SK-N-SH (cell line): Measurements from ENCODE around the gene JMJD7. TPM values are rescaled to one million over a fixed set of nuclear protein-coding genes. Genes with fewer than 3 reads are reported as not detected.

Experiments used
- CTCF ChIA-PET: fragments of 300-600, 350-600 bp; formaldehyde crosslinking; extraction: SDS; loops from one replicate; lab custom pipeline; 2021; lab: Yijun Ruan, JAX
- POLR2A ChIA-PET: fragments of 350-600 bp; sonication (Branson Sonifier 250); formaldehyde crosslinking; extraction: SDS; loops from one replicate; lab custom pipeline; 2020; ENCODE audit warnings: antibody characterized with exemption, inconsistent platforms; lab: Yijun Ruan, JAX
- DNase-seq: peaks from one replicate; pipeline ENCODE4 v3.0.0; 2012
- H2AFZ ChIP-seq: fragments of 200-600 bp; sonication (generic); 2 replicates; pipeline ENCODE4 v1.8.1; 2016; ENCODE audit warnings: antibody characterized with exemption, mild to moderate bottlenecking, low read depth
- H3F3A ChIP-seq: fragments of 200-600 bp; sonication (generic); replicated peaks from 2 replicates; pipeline ENCODE3; 2016; ENCODE audit warnings: antibody characterized with exemption, mild to moderate bottlenecking; ENCODE audit not compliant: insufficient read depth
- H3K27ac ChIP-seq, 2 experiments: fragments of 200-500 bp in 1 of 2; fragments of 200-600 bp in 1 of 2; sonication (Bioruptor generic) in 1 of 2; sonication (generic), shearing (Covaris generic) in 1 of 2; 2 replicates each; pipeline versions ENCODE4 v1.5.1 to v1.6.1; 2014 to 2016; ENCODE audit warnings: low read depth in 2 of 2, inconsistent platforms in 1 of 2, low read length in 1 of 2, mild to moderate bottlenecking in 1 of 2, mixed read lengths in 1 of 2
- H3K27me3 ChIP-seq: fragments of 200-600 bp; sonication (generic), shearing (Covaris generic); 2 replicates; pipeline ENCODE4 v1.6.1; 2016; ENCODE audit warnings: mixed run types; ENCODE audit not compliant: insufficient read depth
- H3K36me3 ChIP-seq, 2 experiments: fragments of 200-500 bp in 1 of 2; fragments of 200-600 bp in 1 of 2; sonication (Bioruptor generic) in 1 of 2; sonication (generic) in 1 of 2; replicated peaks in 1 of 2; 2 replicates each; pipeline versions ENCODE3 to v1.5.1; 2014 to 2016; ENCODE audit warnings: low read length in 1 of 2, mild to moderate bottlenecking in 1 of 2; ENCODE audit not compliant: insufficient read depth in 2 of 2, control insufficient read depth in 1 of 2
- H3K4me1 ChIP-seq, 2 experiments: fragments of 200-500 bp in 1 of 2; fragments of 200-600 bp in 1 of 2; sonication (Bioruptor generic) in 1 of 2; sonication (generic), shearing (Covaris generic) in 1 of 2; 2 replicates each; pipeline versions ENCODE4 v1.5.1 to v1.6.1; 2014 to 2016; ENCODE audit warnings: low read depth in 1 of 2, low read length in 1 of 2, mixed run types in 1 of 2; ENCODE audit not compliant: insufficient read depth in 2 of 2, control insufficient read depth in 1 of 2
- H3K4me2 ChIP-seq: fragments of 200-600 bp; sonication (generic), shearing (Covaris generic); 2 replicates; pipeline ENCODE4 v1.6.1; 2017; ENCODE audit warnings: mixed run types
- H3K4me3 ChIP-seq, 2 experiments: fragments of 200-500 bp in 1 of 2; fragments of 200-600 bp in 1 of 2; sonication (Bioruptor generic) in 1 of 2; sonication (generic), shearing (Covaris generic) in 1 of 2; 2 replicates each; pipeline versions ENCODE4 v1.5.1 to v1.8.1; 2014 to 2016; ENCODE audit warnings: low read depth in 2 of 2, inconsistent platforms in 1 of 2, low read length in 1 of 2, mild to moderate bottlenecking in 1 of 2, mixed read lengths in 1 of 2, moderate library complexity in 1 of 2
- H3K79me2 ChIP-seq: fragments of 200-600 bp; sonication (generic); 2 replicates; pipeline ENCODE4 v1.8.1; 2017; ENCODE audit warnings: mild to moderate bottlenecking; ENCODE audit not compliant: insufficient read depth
- H3K9ac ChIP-seq: fragments of 200-600 bp; sonication (generic); 2 replicates; pipeline ENCODE4 v1.6.1; 2017; ENCODE audit warnings: mixed run types
- H3K9me2 ChIP-seq: fragments of 200-600 bp; sonication (generic); 2 replicates; pipeline ENCODE4 v1.6.1; 2017; ENCODE audit warnings: mixed run types
- H3K9me3 ChIP-seq: fragments of 200-600 bp; sonication (generic); 2 replicates; pipeline ENCODE4 v1.6.1; 2017; ENCODE audit warnings: mixed run types, mild to moderate bottlenecking, moderate library complexity
- H4K20me1 ChIP-seq: fragments of 200-600 bp; sonication (generic); 2 replicates; pipeline ENCODE4 v1.6.1; 2017; ENCODE audit warnings: mild to moderate bottlenecking, mixed run types; ENCODE audit not compliant: insufficient read depth
- CHD2 ChIP-seq: fragments of 150-350 bp; IDR thresholded peaks from 2 replicates; pipeline ENCODE4 v1.6.1; 2018; ENCODE audit warnings: low read length; ENCODE audit not compliant: partially characterized antibody
- CTCF ChIP-seq: fragments of 200-600 bp; sonication (generic); IDR thresholded peaks from 2 replicates; pipeline ENCODE4 v1.6.1; 2017; ENCODE audit warnings: antibody characterized with exemption, mild to moderate bottlenecking, moderate library complexity
- ELF1 ChIP-seq: IDR thresholded peaks from 2 replicates; pipeline ENCODE4 v1.4.0; 2012
- EZH2phosphoT487 ChIP-seq: fragments of 200-600 bp; sonication (generic); IDR thresholded peaks from 2 replicates; pipeline ENCODE4 v1.6.1; 2017; ENCODE audit warnings: low read depth, mixed run types, mild to moderate bottlenecking, antibody characterized with exemption, moderate library complexity, borderline replicate concordance
- GABPA ChIP-seq: IDR thresholded peaks from 2 replicates; pipeline ENCODE4 v1.4.0; 2012; ENCODE audit warnings: low read depth, mild to moderate bottlenecking
- GATA2 ChIP-seq: sonication (generic); formaldehyde crosslinking; IDR thresholded peaks from 2 replicates; pipeline ENCODE4 v1.5.0; 2020; ENCODE audit warnings: mild to moderate bottlenecking, missing genetic modification reagents
- MXI1 ChIP-seq: IDR thresholded peaks from 2 replicates; pipeline ENCODE4 v1.6.1; 2012; ENCODE audit warnings: mild to moderate bottlenecking, low read depth, low read length, improper control_type of control experiment
- NRF1 ChIP-seq: IDR thresholded peaks from 2 replicates; pipeline ENCODE4 v1.6.1; 2012; ENCODE audit warnings: low read depth, mild to moderate bottlenecking, low read length
- PBX3 ChIP-seq: IDR thresholded peaks from 2 replicates; pipeline ENCODE4; 2012
- RAD21 ChIP-seq: IDR thresholded peaks from 2 replicates; pipeline ENCODE4 v1.6.1; 2012; ENCODE audit warnings: mild to moderate bottlenecking, low read length
- RFX5 ChIP-seq: IDR thresholded peaks from 2 replicates; pipeline ENCODE4 v1.6.1; 2012; ENCODE audit warnings: mild to moderate bottlenecking, improper control_type of control experiment, low read length
- TAF1 ChIP-seq: IDR thresholded peaks from 2 replicates; pipeline ENCODE4 v1.6.1; 2012; ENCODE audit warnings: low read depth, mild to moderate bottlenecking, low read length, moderate library complexity, borderline replicate concordance
- TEAD4 ChIP-seq: IDR thresholded peaks from 2 replicates; pipeline ENCODE4 v1.4.0; 2012; ENCODE audit warnings: mild to moderate bottlenecking, borderline replicate concordance; ENCODE audit not compliant: insufficient read depth
- USF2 ChIP-seq: fragments of 150-350 bp; IDR thresholded peaks from 2 replicates; pipeline ENCODE4 v1.6.1; 2017; ENCODE audit warnings: antibody characterized with exemption, low read length, low read depth, borderline replicate concordance
- ZBTB33 ChIP-seq: IDR thresholded peaks from 2 replicates; pipeline ENCODE4 v1.4.0; 2012; ENCODE audit warnings: low read depth, borderline replicate concordance
- WGBS: methylation state at CpG from one replicate; pipeline ENCODE4 v1.1.6; 2017; ENCODE audit warnings: low lambda C conversion rate; 5-methylcytosine and 5-hydroxymethylcytosine counted together
- polyA plus RNA-seq, 3 experiments: library from polyadenylated mRNA; depleted of rRNA; stranded (reverse); fragments of >200 nt; gene quantifications; 2 replicates each; pipeline ENCODE4 v1.2.3, GENCODE V29; 2012

Gene JMJD7
- polyA plus RNA-seq, 1 of the 3 experiments (the other 2 are of a cell fraction), result 6.5 TPM

GRCh38 chr15:41862515-41863116 is 34.7 kb downstream of the JMJD7 start:
- Histone ChIP-seq H2AFZ (no peak overlapping the region), H3K4me3 (no peak overlapping the region), H3K9me2 (no peaks in the 10 kb centered on the region), H3K4me1 (peaks cover 0 to 30% of the 10 kb centered on the region in 2 experiments; a peak in 1 of 4 replicates), H4K20me1 (no peaks in the 10 kb centered on the region), H3K4me2 (no peak overlapping the region), H3F3A (no peaks in the 10 kb centered on the region), H3K9ac (no peak overlapping the region), H3K36me3 (no peaks in the 10 kb centered on the region), H3K79me2 (no peaks in the 10 kb centered on the region), H3K27ac (no peak overlapping the region; a peak in 1 of 4 replicates)
- no peak for DNase-seq
- 88% methylated on average over 16 of the region's 19 CpGs for WGBS
- ChIA-PET CTCF (interaction anchor here (2.5 kb wide), 1 partner anchor 41 kb away, joined by 15 read pairs; no protein-coding TSS in a partner anchor), POLR2A (interaction anchor here (0.6 to 1.7 kb wide), 3 partner anchors 9 to 14 kb away, joined by 3 to 6 read pairs (median 3); no protein-coding TSS in a partner anchor)
- no peak for TF ChIP-seq RFX5
- TF ChIP-seq, all 33 proteins: peak for 0
- H3K27me3 ChIP-seq, result no peaks in the 10 kb centered on the region
- no peaks in the 10 kb centered on the region for H3K9me3 ChIP-seq

DNA sequence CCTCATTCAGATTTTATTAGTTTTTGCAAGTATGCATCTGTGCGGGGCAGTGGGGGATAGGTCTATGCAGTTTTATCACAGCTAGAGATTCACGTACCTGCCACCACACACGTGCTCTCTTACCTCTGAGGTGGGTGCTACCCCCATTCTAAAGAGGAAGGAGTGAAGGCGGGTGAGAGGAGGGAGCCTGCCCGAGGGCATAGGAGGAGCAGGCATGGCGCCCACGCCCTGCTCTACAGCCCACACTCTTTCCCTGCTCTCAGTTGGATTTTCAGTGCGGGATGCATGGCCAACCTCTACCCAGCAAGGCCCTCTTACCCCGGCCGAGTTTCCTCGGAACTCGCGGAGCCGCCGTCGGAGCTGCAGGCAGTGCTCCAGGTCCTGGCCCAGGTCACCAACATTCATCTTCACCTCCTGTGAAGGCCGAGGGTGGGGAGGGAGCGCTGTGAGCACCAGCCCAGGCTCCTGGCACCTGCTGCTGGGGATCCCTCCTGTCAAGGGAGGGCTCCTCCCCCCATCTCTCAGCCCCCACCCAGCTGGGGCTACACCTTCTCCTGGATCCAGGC is 37.7 kb downstream of the JMJD7 start:
- Histone ChIP-seq H4K20me1 (no peaks in the 10 kb centered on the region), H3K4me3 (no peak overlapping the region), H3K9me3 (no peaks in the 10 kb centered on the region), H3K9me2 (no peaks in the 10 kb centered on the region), H3K79me2 (no peaks in the 10 kb centered on the region), H3K27me3 (no peaks in the 10 kb centered on the region), H3K27ac (no peak overlapping the region), H2AFZ (no peak overlapping the region), H3K9ac (no peak overlapping the region), H3K4me2 (no peak overlapping the region), H3K4me1 (peaks cover 0 to 30% of the 10 kb centered on the region in 2 experiments; a peak in 1 of 4 replicates), H3K36me3 (no peaks in the 10 kb centered on the region), H3F3A (no peaks in the 10 kb centered on the region)
- no peak for TF ChIP-seq CHD2
- TF ChIP-seq PBX3, result no peak
- TF ChIP-seq EZH2phosphoT487, result no peak
- TF ChIP-seq RAD21, result no peak
- no peak for TF ChIP-seq USF2
- TF ChIP-seq GABPA, result no peak
- TF ChIP-seq GATA2 (CRISPR knock-in tag), result no peak
- TF ChIP-seq NRF1, result no peak
- TF ChIP-seq CTCF, result no peak
- no peak for TF ChIP-seq TEAD4
- no peak for TF ChIP-seq MXI1
- no peak for TF ChIP-seq TAF1
- TF ChIP-seq ELF1, result no peak
- no peak for TF ChIP-seq ZBTB33
- WGBS, result 79% methylated on average over 12 of the region's 18 CpGs
- DNase-seq, result no peak
- ChIA-PET POLR2A (no interaction called here), CTCF (interaction anchor here (0.7 to 2.7 kb wide), 3 partner anchors 13 to 39 kb away, joined by 3 to 18 read pairs (median 4); no protein-coding TSS in a partner anchor)
